Measurements from ENCODE around the gene POU4F1. TPM values are rescaled to one million over a fixed set of nuclear protein-coding genes. Genes with fewer than 3 reads are reported as not detected.

The POU4F1 gene
- total RNA-seq, 1 experiment from 2014 or later = not detected

GRCh38 chr13:78593129-78593528, 10.2 kb downstream of the POU4F1 start:
- H3K4me1 ChIP-seq (replicated peaks) = no peaks in the 10 kb centered on the region
- no peak overlapping the region for H3K27ac ChIP-seq
- no peak overlapping the region for H3K4me3 ChIP-seq
- no peaks in the 10 kb centered on the region for H3K36me3 ChIP-seq
- no peak for DNase-seq (ENCODE audit: low read depth in 1 of 2, low spot score in 2 of 2)
- peaks cover 48% of the 10 kb centered on the region for H3K27me3 ChIP-seq (replicated peaks)
- no peaks in the 10 kb centered on the region for H3K9me3 ChIP-seq (replicated peaks)

- no peak for DNase-seq (ENCODE audit: low read depth in 1 of 2, low spot score in 2 of 2)
Observed at GRCh38 chr13:78592584-78592983, 10.8 kb downstream of the POU4F1 start.

GRCh38 chr13:78589206-78589605, 14.1 kb downstream of the POU4F1 start:
- no peak for DNase-seq (ENCODE audit: low read depth in 1 of 2, low spot score in 2 of 2)
- no peaks in the 10 kb centered on the region for H3K4me1 ChIP-seq (replicated peaks)
- peaks cover 17% of the 10 kb centered on the region for H3K27me3 ChIP-seq (replicated peaks)

More at GRCh38 chr13:78592584-78592983, 10.8 kb downstream of the POU4F1 start:
- Histone ChIP-seq H3K9me3 (replicated peaks) (no peaks in the 10 kb centered on the region), H3K4me1 (replicated peaks) (no peaks in the 10 kb centered on the region), H3K27ac (no peak overlapping the region), H3K36me3 (no peaks in the 10 kb centered on the region), H3K4me3 (no peak overlapping the region), H3K27me3 (replicated peaks) (peaks cover 44% of the 10 kb centered on the region)

DNA sequence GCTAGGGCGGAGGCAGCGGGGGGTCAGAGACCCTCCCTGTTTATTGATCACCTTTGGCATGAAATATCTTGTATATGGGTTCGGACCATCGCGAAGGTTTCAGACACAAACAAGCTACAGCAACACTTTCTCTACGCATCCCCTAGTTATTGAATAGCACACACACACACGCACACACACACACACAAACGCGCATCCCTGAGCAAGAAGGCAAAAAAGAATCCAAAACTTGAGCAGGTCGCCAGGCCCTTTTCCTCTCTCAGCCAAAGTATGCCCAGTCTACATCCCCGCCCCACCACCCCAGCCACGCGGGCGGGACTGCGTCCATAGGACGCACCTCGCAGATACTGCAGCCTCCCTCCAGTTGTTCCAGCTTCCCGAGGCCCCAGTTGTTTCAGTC, 16.0 kb downstream of the POU4F1 start:
- Histone ChIP-seq H3K4me3 (no peak overlapping the region), H3K9me3 (replicated peaks) (no peaks in the 10 kb centered on the region), H3K4me1 (replicated peaks) (no peaks in the 10 kb centered on the region), H3K27ac (no peak overlapping the region), H3K27me3 (replicated peaks) (peaks cover 6% of the 10 kb centered on the region; the same call in 1 of the 2 replicates), H3K36me3 (no peaks in the 10 kb centered on the region)
- DNase-seq (ENCODE audit: low read depth in 1 of 2, low spot score in 2 of 2) = no peak

More at GRCh38 chr13:78589206-78589605, 14.1 kb downstream of the POU4F1 start:
- Histone ChIP-seq H3K27ac (no peak overlapping the region), H3K9me3 (replicated peaks) (no peaks in the 10 kb centered on the region), H3K36me3 (no peaks in the 10 kb centered on the region), H3K4me3 (no peak overlapping the region)

GRCh38 chr13:78586706-78587105, 16.6 kb downstream of the POU4F1 start:
- DNase-seq (ENCODE audit: low read depth in 1 of 2, low spot score in 2 of 2) = no peak

GRCh38 chr13:78576261-78576660, 27.1 kb downstream of the POU4F1 start:
- no peak overlapping the region for H3K27ac ChIP-seq
- H3K27me3 ChIP-seq (replicated peaks) = no peaks in the 10 kb centered on the region
- no peak overlapping the region for H3K4me3 ChIP-seq
- H3K9me3 ChIP-seq (replicated peaks) = no peaks in the 10 kb centered on the region
- no peaks in the 10 kb centered on the region for H3K4me1 ChIP-seq (replicated peaks)
- no peak for DNase-seq (ENCODE audit: low read depth in 1 of 2, low spot score in 2 of 2)
- H3K36me3 ChIP-seq = no peaks in the 10 kb centered on the region

More at GRCh38 chr13:78586706-78587105, 16.6 kb downstream of the POU4F1 start:
- H3K4me1 ChIP-seq (replicated peaks) = no peaks in the 10 kb centered on the region
- H3K36me3 ChIP-seq = no peaks in the 10 kb centered on the region
- no peaks in the 10 kb centered on the region for H3K9me3 ChIP-seq (replicated peaks)
- no peak overlapping the region for H3K27ac ChIP-seq
- no peak overlapping the region for H3K4me3 ChIP-seq
- 0 out of 2 replicates have a peak, but pooled peaks cover 3% of the 10 kb centered on the region for H3K27me3 ChIP-seq (replicated peaks)

DNA sequence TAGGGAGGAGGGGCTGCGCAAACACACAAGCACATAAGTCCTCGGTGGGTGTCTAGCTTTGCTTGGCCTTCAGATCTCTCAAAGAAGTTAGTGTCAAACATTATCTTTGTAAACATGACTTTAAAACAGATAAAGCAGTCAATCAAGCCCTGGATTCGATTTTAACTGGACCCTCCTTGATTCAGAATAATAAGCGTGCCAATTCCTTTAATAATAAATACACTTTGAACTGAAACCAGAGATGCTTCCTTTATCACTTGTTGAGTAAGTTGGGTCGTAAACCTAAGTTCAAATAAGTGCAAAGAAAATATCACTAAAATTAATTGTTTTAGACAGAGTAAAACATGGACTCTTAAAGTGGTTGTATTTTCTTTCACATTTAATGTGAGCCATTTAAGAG, 30.9 kb downstream of the POU4F1 start:
- no peaks in the 10 kb centered on the region for H3K4me1 ChIP-seq (replicated peaks)
- H3K27ac ChIP-seq = no peak overlapping the region
- no peak overlapping the region for H3K4me3 ChIP-seq
- no peak for DNase-seq (ENCODE audit: low read depth in 1 of 2, low spot score in 2 of 2)
- H3K9me3 ChIP-seq (replicated peaks) = no peaks in the 10 kb centered on the region
- no peaks in the 10 kb centered on the region for H3K27me3 ChIP-seq (replicated peaks)
- no peaks in the 10 kb centered on the region for H3K36me3 ChIP-seq

DNA sequence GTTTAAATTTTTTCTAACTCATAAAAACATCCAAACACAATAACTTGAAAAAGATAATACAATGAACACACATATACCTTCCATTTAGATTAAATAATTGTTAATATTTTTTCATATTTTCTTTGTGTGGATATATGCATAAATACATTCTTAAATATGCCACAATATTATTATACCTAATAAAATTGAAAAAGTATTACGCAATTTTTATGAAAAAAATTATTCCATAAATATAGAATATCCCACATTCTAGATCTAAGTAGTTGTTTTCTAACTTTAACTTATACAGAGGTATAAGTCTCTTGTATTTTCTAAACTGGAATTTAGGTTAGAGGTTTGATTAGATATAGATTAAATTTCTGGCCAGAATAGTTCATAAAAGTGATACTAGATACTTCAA, 34.3 kb downstream of the POU4F1 start:
- DNase-seq (ENCODE audit: low read depth in 1 of 2, low spot score in 2 of 2) = no peak
- Histone ChIP-seq H3K9me3 (replicated peaks) (no peaks in the 10 kb centered on the region), H3K27ac (no peak overlapping the region), H3K4me3 (no peak overlapping the region), H3K27me3 (replicated peaks) (no peaks in the 10 kb centered on the region), H3K36me3 (no peaks in the 10 kb centered on the region), H3K4me1 (replicated peaks) (no peaks in the 10 kb centered on the region)

- no peaks in the 10 kb centered on the region for H3K9me3 ChIP-seq (replicated peaks)
- no peak for DNase-seq (ENCODE audit: low read depth in 1 of 2, low spot score in 2 of 2)
- no peaks in the 10 kb centered on the region for H3K4me1 ChIP-seq (replicated peaks)
- no peak overlapping the region for H3K4me3 ChIP-seq
- H3K27ac ChIP-seq = no peak overlapping the region
- H3K36me3 ChIP-seq = no peaks in the 10 kb centered on the region
- peaks cover 4% of the 10 kb centered on the region; the same call in 1 of the 2 replicates for H3K27me3 ChIP-seq (replicated peaks)
Observed at GRCh38 chr13:78566631-78567030, 36.7 kb downstream of the POU4F1 start.

DNA sequence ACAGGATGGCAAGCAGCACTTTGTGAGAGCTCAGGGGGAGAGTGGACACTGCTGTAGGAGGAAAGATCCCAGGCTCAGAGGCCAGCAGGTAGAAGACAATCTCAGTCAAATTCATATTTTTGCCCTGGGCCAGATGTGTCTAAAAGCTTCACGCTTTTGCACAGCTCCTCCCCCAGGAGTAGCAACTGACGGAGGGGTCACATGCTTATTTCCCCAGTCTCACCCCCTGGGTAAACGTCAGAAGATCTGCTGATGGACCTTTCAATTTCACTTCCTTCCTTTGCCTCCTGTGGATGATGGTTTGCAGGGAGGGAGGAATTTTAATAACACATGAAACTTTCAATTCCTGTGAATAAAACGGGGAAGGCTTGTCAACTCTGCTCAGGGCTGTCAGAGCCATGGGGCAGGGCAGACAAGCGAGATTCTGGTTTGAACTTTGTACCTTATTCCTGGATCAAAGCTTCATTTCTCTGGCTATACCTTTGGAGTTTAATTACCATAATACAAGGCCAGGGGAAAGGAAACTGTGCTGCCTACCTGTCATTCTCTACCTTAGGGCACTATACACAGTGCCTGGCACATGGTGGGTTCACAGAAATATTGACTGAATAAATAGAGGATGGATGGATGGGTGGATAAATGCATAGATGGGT, 41.0 kb downstream of the POU4F1 start:
- Histone ChIP-seq H3K4me3 (no peak overlapping the region), H3K27ac (no peak overlapping the region), H3K27me3 (replicated peaks) (peaks cover 4% of the 10 kb centered on the region; the same call in 1 of the 2 replicates), H3K4me1 (replicated peaks) (no peaks in the 10 kb centered on the region), H3K9me3 (replicated peaks) (no peaks in the 10 kb centered on the region), H3K36me3 (no peaks in the 10 kb centered on the region)
- DNase-seq (ENCODE audit: low read depth in 1 of 2, low spot score in 2 of 2) = no peak

Other genes with a start within 250 kb of the POU4F1 start
- gene OBI1, start 55.6 kb upstream of the POU4F1 start, total RNA-seq (2014; rRNA removed; shearing (Covaris generic)) = 19.0 and 20.1 TPM in 2 replicates